GM04504 (cell line): ENCODE data around the gene ARHGAP10.
A peak's percentile ranks its signal among the peaks of the same experiment; 100 is the strongest.
"Not testable (repeated sequence)": the region's sequence is repeated elsewhere in the genome, so short reads cannot be mapped to it uniquely, and the experiment has no call there.

Source experiments
- DNase-seq: peaks from one replicate; pipeline ENCODE4 v3.0.0-alpha.2; 2012; ENCODE audit warnings: low read depth

ARHGAP10 gene

DNA sequence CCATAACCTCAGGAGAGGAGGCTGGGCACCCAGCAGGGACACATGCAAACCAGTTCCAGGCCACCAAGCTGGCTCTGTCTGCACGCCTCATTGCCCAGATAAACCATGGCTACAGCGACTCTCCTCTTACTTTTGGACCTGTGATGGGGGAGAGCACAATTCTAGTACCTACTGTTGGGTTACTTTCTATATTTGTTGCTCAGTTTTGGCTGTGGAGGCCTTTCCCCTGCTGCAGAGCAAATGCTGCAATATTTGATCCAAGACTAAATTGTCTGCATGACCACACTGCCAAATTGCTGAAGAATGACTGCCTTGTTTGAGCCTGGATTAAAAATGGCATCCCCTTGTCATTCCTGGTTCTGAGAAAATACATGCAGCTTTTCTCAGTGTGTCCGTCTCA is 253.5 kb downstream of the ARHGAP10 start:
- no peak for DNase-seq

DNA sequence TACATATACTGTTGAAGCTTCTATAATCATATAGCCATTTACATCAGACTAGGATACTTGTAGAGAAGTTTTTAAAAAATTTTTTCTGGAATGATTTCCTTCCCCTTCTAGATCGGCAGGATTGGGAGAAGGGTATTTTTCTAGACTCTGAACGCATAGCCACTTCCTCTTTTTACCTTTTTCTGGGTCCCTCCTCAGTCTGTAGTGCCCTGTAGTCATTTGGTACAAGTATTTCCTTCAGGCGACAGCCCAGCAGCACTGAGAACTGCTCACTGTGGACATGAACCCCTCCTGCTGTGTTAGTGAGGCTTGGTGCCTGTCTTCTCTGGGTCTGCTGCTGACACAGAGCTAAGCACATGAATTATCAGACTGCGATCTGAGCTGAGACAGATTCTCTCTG is 255.4 kb downstream of the ARHGAP10 start:
- no peak for DNase-seq

GRCh38 chr4:147991543-147992283 is 259.8 kb downstream of the ARHGAP10 start:
- DNase-seq, result no peak

- DNase-seq, result no peak
These were observed 262.2 kb downstream of the ARHGAP10 start for GRCh38 chr4:147994076-147994475.

GRCh38 chr4:147994491-147995385 is 262.9 kb downstream of the ARHGAP10 start:
- DNase-seq, result no peak

DNA sequence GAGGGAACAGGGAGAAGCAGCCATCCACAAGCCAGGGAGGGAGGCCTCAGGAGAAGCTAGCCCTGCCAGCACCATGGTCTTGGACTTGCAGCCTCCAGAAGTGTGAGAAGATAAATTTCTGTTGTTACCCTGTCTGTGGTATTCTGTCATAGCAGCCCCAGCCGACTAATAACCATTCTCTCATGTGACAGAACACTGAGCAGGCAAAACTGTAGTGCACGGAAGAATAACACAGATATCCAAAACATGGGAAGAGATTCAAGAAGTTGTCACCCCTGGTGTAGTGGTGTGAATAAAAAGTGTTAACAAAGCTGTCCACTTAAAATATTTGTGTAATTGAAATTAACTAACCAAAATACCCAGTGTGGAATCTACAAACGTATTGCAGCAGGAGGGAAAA is 265.0 kb downstream of the ARHGAP10 start:
- DNase-seq, result no peak

DNA sequence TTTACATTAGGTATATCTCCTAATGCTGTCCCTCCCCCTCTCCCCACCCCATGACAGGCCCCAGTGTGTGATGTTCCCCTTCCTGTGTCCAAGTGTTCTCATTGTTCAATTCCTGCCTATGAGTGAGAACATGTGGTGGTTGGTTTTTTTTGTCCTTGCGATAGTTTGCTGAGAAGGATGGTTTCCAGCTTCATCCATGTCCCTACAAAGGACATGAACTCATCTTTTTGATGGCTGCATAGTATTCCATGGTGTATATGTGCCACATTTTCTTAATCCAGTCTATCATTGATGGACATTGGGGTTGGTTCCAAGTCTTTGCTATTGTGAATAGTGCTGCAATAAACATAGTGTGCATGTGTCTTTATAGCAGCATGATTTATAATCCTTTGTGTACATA is 268.1 kb downstream of the ARHGAP10 start:
- not testable (repeated sequence) for DNase-seq

- DNase-seq, result no peak
These were observed 272.5 kb downstream of the ARHGAP10 start for GRCh38 chr4:148004228-148004857.

GRCh38 chr4:148006001-148006400 is 274.1 kb downstream of the ARHGAP10 start:
- DNase-seq, result no peak

GRCh38 chr4:148007314-148007760 is 275.4 kb downstream of the ARHGAP10 start:
- peak; percentile 97 for DNase-seq

- no peak for DNase-seq
These were observed 275.9 kb downstream of the ARHGAP10 start for GRCh38 chr4:148007792-148008191.

DNA sequence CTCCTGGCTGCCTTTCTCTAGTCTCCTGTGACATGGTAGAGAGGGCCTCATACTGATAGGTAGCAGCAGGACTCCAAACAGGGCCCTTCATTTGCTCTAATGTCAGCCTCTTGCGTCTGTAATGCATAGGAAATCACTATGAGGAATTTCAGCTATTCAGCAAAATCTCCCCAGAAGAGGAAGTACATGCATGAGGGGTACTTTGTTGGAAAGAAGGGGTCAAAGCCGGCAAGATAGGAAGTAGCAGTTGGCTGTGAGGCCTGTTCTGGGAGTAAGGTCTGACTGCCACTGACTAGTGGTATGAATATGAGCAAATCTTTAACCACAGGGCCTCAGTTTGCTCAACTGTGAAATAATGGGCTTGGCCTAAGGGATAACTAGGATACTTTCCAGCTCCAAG is 283.2 kb downstream of the ARHGAP10 start:
- no peak for DNase-seq

- no peak for DNase-seq
These were observed 283.6 kb downstream of the ARHGAP10 start for GRCh38 chr4:148015468-148015867.

DNA sequence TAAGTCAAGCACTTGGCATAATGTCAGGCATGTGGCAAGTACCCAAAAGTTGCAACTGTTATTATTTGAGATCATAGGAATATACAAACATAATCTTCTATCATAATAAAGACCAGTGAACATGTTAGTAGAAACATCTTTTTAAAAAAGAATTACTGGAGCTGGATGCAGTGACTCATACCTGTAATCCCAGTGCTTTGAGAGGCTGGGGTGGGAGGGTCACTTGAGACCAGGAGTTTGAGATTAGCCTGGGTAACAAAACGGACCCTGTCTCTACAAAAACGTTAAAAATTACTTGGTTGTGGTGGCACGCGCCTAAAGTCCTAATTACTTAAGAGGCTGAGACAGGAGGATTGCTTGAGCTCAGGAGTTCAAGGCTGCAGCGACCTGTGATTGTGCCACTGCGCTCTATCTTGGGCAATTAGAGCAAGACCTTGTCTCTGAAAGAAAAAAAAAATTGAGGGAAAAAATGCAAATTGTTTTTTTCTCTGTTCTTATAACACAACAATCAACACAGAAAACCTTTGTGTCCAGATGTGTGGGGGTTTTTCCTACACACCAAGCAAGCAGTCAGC is 284.3 kb downstream of the ARHGAP10 start:
- no peak for DNase-seq

GRCh38 chr4:148017801-148018200 is 285.9 kb downstream of the ARHGAP10 start:
- no peak for DNase-seq

GRCh38 chr4:148021686-148022085 is 289.8 kb downstream of the ARHGAP10 start:
- no peak for DNase-seq

DNA sequence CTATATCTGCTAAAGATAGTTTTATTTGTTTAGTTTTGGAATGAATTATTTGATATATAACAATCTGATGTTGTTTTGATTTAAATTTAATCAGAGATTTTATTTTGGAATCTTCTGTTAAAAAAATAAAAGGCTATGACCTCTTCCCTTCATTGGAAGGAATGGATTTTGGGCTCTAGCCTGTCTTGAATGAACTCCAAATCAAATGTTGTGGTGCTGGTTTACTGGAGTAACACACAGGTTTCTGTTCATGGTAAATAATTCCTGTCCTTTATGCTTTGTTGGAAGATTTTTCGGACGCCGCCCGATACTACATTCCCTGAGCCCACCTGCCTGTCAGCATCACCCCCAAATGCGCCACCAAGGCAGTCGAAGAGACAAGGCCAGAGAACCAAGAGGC is 291.1 kb downstream of the ARHGAP10 start:
- no peak for DNase-seq

DNA sequence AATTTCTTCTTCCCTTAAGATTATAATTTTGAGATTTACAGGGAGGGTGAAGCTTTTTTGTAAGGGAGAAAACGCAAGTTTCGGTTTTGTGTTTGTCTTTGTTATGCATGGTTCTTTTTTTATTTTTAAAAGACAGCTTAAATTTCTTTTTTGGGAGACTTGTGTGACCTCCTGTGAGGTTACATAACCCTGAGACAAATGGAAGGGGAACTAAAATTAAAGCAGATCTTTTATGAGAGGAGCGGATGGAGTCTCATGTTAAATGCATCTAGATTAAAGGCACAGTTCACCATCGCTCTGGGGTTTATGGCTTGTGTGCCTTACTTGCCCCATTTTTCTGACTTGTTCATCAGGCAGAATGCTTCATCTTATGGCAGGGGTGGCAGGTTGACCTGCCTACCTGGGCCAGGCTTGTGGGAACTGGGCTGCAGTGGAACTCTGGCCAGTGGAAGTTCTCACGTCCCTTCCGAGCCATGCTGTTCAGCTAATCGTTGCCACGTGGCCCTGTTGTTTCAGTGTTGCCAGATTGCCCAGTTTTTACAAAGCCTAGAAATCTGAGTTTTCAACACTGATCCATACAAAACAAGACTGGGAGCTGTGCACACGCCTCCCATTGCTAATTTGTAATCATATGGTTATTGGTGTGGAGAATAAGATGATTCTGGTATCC is 291.8 kb downstream of the ARHGAP10 start:
- DNase-seq, result no peak

- DNase-seq, result peak; percentile 92
These were observed 294.1 kb downstream of the ARHGAP10 start for GRCh38 chr4:148025981-148026380.

DNA sequence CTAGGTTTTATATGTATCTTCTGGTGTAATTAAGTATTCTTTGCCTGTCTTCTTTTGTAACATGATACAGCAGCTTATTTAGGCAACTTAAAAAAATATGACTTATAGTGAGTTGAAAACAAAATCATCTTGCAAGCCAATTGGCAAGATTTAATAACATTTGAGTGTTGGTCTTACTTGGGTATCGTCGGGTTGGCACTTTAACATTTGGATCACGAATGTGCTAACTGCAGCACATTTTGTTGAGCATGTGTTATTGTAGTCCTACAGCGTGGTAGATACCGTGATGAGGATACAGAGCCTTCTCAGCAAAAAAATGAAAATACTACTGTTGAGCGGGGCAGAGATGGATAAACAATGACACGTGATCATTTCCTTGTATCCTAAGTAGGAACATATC is 295.3 kb downstream of the ARHGAP10 start:
- no peak for DNase-seq

DNA sequence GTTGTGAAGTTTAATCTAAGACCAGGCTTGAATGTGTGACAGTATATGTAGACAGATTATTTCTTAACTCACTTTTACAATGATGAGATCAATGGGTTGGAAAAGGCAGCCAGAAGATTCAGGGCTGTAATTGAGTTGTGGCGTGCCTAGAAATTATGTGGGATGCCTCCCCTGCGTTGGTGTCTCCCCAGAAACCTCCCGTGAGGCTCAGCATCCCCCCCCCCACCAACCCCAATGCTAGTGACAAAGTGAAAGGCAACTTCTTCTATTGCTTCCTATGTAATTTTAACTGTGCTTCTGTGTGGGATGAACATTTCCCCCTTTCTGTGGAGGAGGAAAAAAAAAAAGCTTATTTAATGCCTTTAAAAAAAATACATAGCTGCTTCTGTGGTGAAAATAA is 297.9 kb downstream of the ARHGAP10 start:
- DNase-seq, result no peak
